GM23248 (cell line): ENCODE measurements around the gene ZFPL1.

Experiments used
- EZH2 ChIP-seq: fragments of 200-600 bp; sonication (generic); IDR thresholded peaks from 2 replicates; pipeline ENCODE4 v1.6.1; 2018; ENCODE audit warnings: antibody characterized with exemption, mild to moderate bottlenecking; ENCODE audit not compliant: insufficient read depth, poor library complexity, severe bottlenecking
- EZH2phosphoT487 ChIP-seq: fragments of 200-600 bp; sonication (generic); IDR thresholded peaks from 2 replicates; pipeline ENCODE4 v1.6.1; 2018; ENCODE audit warnings: antibody characterized with exemption, moderate library complexity, mild to moderate bottlenecking, low read depth; ENCODE audit not compliant: insufficient read depth

DNA sequence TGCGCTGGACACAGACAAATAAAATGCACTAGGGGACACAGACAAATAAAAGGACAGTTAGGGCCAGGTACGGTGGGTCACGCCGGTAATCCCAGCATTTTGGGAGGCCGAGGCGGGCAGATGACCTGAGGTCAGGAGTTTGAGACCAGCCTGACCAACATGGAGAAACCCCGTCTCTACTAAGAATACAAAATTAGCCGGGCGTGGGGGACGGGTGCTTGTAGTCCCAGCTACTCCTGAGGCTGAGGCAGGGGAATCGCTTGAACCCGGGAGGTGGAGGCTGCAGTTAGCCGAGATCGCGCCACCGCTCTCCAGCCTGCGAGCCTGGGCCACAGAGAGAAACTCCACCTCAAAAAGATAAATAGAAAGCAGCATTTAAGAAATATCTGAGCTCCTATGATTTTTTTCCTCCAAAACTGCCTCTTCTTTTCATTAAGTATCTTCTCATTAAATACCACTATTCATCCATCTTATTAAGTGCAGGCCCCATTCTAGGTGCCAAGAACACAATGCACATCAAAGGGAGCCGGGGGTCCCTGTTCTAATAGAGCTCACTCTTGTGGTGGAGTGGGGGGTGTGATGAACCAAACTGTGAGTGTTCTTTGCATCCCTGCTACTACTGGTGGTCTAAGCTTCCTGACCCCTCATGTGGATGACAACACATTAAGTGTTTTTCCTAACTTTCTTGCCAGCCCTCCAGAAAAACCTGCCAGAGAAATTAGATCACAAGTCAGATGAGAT lies 34.2 kb downstream of the ZFPL1 start:
- no peak for TF ChIP-seq EZH2
- no peak for TF ChIP-seq EZH2phosphoT487
